ENCODE results near the gene UQCRH.

DNA sequence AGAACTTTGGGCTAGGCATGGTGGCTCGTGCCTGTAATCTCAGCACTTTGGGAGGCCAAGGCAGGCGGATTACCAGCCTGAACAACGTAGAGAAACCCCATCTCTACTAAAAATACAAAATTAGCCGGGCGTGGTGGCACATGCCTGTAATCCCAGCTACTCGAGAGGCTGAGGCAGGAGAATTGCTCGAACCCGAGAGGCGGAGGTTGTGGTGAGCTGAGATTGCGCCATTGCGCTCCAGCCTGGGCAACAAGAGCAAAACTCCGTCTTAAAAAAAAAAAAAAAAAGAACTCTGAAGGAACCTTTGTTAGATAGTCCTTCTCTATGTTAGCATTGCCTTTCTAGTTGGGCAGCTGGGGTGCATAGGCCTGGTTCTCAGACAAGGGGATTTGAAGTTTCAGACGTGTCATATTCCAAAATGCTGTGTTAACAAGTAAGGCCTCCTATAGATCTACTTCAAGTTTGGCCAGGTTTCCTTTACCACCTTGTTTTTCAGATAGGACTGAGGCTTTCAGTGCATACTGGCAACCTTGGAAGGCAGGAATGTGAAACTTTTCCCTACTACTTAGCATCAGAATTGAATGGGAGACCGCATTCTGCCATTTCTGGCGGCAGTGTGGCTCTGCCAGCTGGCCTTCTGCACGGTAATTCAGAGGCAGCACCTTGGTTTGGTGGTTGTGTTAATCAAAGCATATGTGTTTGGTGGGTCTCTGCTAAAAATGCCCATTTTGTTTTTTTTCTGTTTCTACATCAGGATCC, 6.1 kb downstream of the UQCRH start:
- TF ChIP-seq, protein P1, sequence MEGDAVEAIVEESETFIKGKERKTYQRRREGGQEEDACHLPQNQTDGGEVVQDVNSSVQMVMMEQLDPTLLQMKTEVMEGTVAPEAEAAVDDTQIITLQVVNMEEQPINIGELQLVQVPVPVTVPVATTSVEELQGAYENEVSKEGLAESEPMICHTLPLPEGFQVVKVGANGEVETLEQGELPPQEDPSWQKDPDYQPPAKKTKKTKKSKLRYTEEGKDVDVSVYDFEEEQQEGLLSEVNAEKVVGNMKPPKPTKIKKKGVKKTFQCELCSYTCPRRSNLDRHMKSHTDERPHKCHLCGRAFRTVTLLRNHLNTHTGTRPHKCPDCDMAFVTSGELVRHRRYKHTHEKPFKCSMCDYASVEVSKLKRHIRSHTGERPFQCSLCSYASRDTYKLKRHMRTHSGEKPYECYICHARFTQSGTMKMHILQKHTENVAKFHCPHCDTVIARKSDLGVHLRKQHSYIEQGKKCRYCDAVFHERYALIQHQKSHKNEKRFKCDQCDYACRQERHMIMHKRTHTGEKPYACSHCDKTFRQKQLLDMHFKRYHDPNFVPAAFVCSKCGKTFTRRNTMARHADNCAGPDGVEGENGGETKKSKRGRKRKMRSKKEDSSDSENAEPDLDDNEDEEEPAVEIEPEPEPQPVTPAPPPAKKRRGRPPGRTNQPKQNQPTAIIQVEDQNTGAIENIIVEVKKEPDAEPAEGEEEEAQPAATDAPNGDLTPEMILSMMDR (IDR thresholded peaks at IDR 0.05): no peak
- no peak for TF ChIP-seq ZFX (IDR thresholded peaks at IDR 0.05; ENCODE audit: borderline replicate concordance)

Data from 22Rv1 (cell line).